ENCODE measurements around the gene RTP3.

DNA sequence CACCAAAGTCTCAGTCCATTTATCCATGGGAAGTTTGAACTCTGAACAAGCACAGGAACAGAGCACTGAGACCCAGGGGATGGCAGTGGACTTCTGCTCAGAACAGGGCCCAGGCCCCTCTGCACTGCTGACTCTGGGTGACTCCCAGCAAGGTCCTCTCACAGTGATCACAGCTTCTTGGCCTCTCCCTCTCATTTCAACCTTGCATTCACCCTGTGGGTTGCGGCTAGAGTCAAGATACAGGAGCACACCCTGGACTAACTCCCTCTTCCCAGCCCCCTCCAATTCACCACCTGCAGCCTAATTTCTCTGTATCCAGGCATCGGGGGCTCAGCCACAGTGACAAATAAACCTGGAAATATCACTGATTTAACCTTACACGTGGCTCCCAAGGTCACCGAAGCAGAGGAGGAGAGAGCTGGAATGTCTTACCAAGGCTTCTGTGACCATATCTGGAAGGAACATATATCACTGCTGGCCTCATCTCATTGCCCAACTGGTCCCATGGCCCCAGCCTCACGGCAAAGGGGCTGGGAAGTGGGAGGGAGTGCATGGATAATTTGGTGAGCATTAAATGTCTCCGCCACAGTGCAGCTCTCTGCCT lies 1.2 kb downstream of the RTP3 start:
- no peak for TF ChIP-seq SMC3 (IDR thresholded peaks at IDR 0.05; ENCODE audit: low read depth, low read length)
- no peak for TF ChIP-seq RAD21 (IDR thresholded peaks at IDR 0.05; ENCODE audit: low read length)
- no peak for TF ChIP-seq POLR2A (IDR thresholded peaks at IDR 0.05; ENCODE audit: low read depth, low read length)
- TF ChIP-seq, protein P1, sequence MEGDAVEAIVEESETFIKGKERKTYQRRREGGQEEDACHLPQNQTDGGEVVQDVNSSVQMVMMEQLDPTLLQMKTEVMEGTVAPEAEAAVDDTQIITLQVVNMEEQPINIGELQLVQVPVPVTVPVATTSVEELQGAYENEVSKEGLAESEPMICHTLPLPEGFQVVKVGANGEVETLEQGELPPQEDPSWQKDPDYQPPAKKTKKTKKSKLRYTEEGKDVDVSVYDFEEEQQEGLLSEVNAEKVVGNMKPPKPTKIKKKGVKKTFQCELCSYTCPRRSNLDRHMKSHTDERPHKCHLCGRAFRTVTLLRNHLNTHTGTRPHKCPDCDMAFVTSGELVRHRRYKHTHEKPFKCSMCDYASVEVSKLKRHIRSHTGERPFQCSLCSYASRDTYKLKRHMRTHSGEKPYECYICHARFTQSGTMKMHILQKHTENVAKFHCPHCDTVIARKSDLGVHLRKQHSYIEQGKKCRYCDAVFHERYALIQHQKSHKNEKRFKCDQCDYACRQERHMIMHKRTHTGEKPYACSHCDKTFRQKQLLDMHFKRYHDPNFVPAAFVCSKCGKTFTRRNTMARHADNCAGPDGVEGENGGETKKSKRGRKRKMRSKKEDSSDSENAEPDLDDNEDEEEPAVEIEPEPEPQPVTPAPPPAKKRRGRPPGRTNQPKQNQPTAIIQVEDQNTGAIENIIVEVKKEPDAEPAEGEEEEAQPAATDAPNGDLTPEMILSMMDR (conservative IDR thresholded peaks at IDR 0.05; ENCODE audit: low read depth, low read length) = no peak
- no peak for TF ChIP-seq MAFK (IDR thresholded peaks at IDR 0.05; ENCODE audit: low read depth, low read length)

Measured in IMR-90 (cell line).